Endothelial cell of umbilical vein (primary cell): ENCODE measurements around the gene TSSC4. TPM values are rescaled to one million over a fixed set of nuclear protein-coding genes. Genes with fewer than 3 reads are reported as not detected.

Experiments used
- BruUV-seq: library from RNA; stranded (reverse); fragments of 400-500 nt; replicated peaks from 2 replicates; lab custom pipeline; 2021; lab: Mats Ljungman, UMichigan
- CTCF ChIA-PET: fragments of 300-600, 350-600 bp; sonication (Branson Sonifier 250); formaldehyde crosslinking; loops from one replicate; lab custom pipeline; 2021; ENCODE audit warnings: antibody characterized with exemption, inconsistent platforms; lab: Charles Lee
- POLR2A ChIA-PET: fragments of 300-600, 350-600 bp; sonication (Branson Sonifier 250); formaldehyde crosslinking; loops from one replicate; lab custom pipeline; 2021; ENCODE audit warnings: antibody characterized with exemption, inconsistent platforms; lab: Charles Lee
- DNase-seq: peaks from one replicate; pipeline ENCODE4 v3.0.0-alpha.2; 2011; ENCODE audit warnings: low read depth, low spot score
- FAIRE-seq: peaks from 2 replicates; lab custom pipeline; 2011; peaks lifted over from hg19 to GRCh38; lab: Jason Lieb, UNC
- H2AFZ ChIP-seq: 2 replicates; pipeline ENCODE4 v1.6.0; 2012; ENCODE audit warnings: low read depth, low read length, control low read depth, inconsistent platforms
- H3K27ac ChIP-seq: 2 replicates; pipeline ENCODE4 v1.5.1; 2011; ENCODE audit warnings: low read depth, mild to moderate bottlenecking, control low read depth, low read length, moderate library complexity; ENCODE audit not compliant: insufficient read depth
- H3K27me3 ChIP-seq, 2 experiments: 2 replicates each; pipeline versions ENCODE4 v1.6.0 to v1.6.1; 2011; ENCODE audit warnings: low read length in 2 of 2, mixed read lengths in 1 of 2; ENCODE audit not compliant: control insufficient read depth in 2 of 2, insufficient read depth in 2 of 2
- H3K36me3 ChIP-seq, 2 experiments: 2 replicates in 1 of 2; 3 replicates in 1 of 2; pipeline ENCODE4 v1.5.1; 2011; ENCODE audit warnings: low read length in 2 of 2, mild to moderate bottlenecking in 1 of 2, moderate library complexity in 1 of 2; ENCODE audit not compliant: control insufficient read depth in 2 of 2, insufficient read depth in 2 of 2; ENCODE audit errors: extremely low read depth in 1 of 2
- H3K4me1 ChIP-seq: 3 replicates; pipeline ENCODE4 v1.5.1; 2011; ENCODE audit warnings: mild to moderate bottlenecking, low read length; ENCODE audit not compliant: control insufficient read depth, insufficient read depth; ENCODE audit errors: extremely low read depth
- H3K4me2 ChIP-seq: 2 replicates; pipeline ENCODE4 v1.6.1; 2011; ENCODE audit warnings: low read length, control low read depth, mixed read lengths; ENCODE audit not compliant: insufficient read depth
- H3K4me3 ChIP-seq, 3 experiments: fragments of 200-600 bp in 1 of 3; sonication (generic), shearing (Covaris generic) in 1 of 3; replicated peaks in 1 of 3; 2 replicates each; pipeline ENCODE4 v1.5.1; 2011 to 2016; ENCODE audit warnings: control low read depth in 3 of 3, low read length in 3 of 3, mild to moderate bottlenecking in 2 of 3, inconsistent platforms in 1 of 3, low read depth in 1 of 3, moderate library complexity in 1 of 3; ENCODE audit not compliant: insufficient read depth in 1 of 3
- H3K79me2 ChIP-seq: 2 replicates; pipeline ENCODE4 v1.6.0; 2012; ENCODE audit warnings: low read length, inconsistent platforms; ENCODE audit not compliant: control insufficient read depth, insufficient read depth
- H3K9ac ChIP-seq: replicated peaks from 2 replicates; pipeline ENCODE3; 2011; ENCODE audit warnings: low read length, control low read depth; ENCODE audit not compliant: insufficient read depth; ENCODE audit errors: extremely low read depth
- H3K9me1 ChIP-seq: replicated peaks from 3 replicates; pipeline ENCODE4 v1.6.0; 2011; ENCODE audit warnings: mild to moderate bottlenecking, low read length; ENCODE audit not compliant: control insufficient read depth, insufficient read depth; ENCODE audit errors: extremely low read depth
- H3K9me3 ChIP-seq: replicated peaks from 2 replicates; pipeline ENCODE4 v1.5.1; 2012; ENCODE audit warnings: low read length, inconsistent platforms; ENCODE audit not compliant: control insufficient read depth, insufficient read depth
- H4K20me1 ChIP-seq: replicated peaks from 2 replicates; pipeline ENCODE3; 2011; ENCODE audit warnings: mild to moderate bottlenecking, low read length; ENCODE audit not compliant: control insufficient read depth, insufficient read depth; ENCODE audit errors: extremely low read depth
- EZH2 ChIP-seq: IDR thresholded peaks from 2 replicates; pipeline ENCODE4 v1.6.1; 2012; ENCODE audit warnings: borderline replicate concordance, low read depth, mild to moderate bottlenecking, moderate library complexity, low read length, inconsistent platforms; ENCODE audit not compliant: severe bottlenecking
- FOS ChIP-seq: IDR thresholded peaks from 2 replicates; pipeline ENCODE4 v1.6.1; 2011; ENCODE audit warnings: mild to moderate bottlenecking, low read length, moderate library complexity, borderline replicate concordance; ENCODE audit not compliant: insufficient read depth
- GATA2 ChIP-seq: IDR thresholded peaks from 2 replicates; pipeline ENCODE4 v1.7.0; 2011; ENCODE audit warnings: low read depth, mild to moderate bottlenecking, moderate library complexity, mixed read lengths, low read length; ENCODE audit not compliant: insufficient read length, insufficient read depth
- JUN ChIP-seq: IDR thresholded peaks from 2 replicates; pipeline ENCODE4 v1.6.1; 2011; ENCODE audit warnings: borderline replicate concordance, low read depth; ENCODE audit not compliant: insufficient read length, insufficient read depth
- MAX ChIP-seq: IDR thresholded peaks from 2 replicates; pipeline ENCODE4 v1.6.1; 2011; ENCODE audit not compliant: insufficient read depth, insufficient read length
- MYC ChIP-seq: IDR thresholded peaks from one replicate; pipeline ENCODE4 v1.6.1; 2011; ENCODE audit warnings: mild to moderate bottlenecking, low read depth, low read length
- POLR2A ChIP-seq: IDR thresholded peaks from 2 replicates; pipeline ENCODE4 v1.6.1; 2012; ENCODE audit warnings: low read depth, mild to moderate bottlenecking, control low read depth, low read length
- POLR2AphosphoS5 ChIP-seq: IDR thresholded peaks from 2 replicates; pipeline ENCODE4 v1.6.1; 2012; ENCODE audit warnings: low read depth, mild to moderate bottlenecking, control low read depth, low read length, moderate library complexity; ENCODE audit not compliant: insufficient read depth
- dilution Hi-C: fragments of 300-500 bp; cut with MboI; formaldehyde crosslinking; loops from one replicate; pipeline ENCODE4 v1.15.0; 2019; ENCODE audit warnings: low sequenced_read_pairs; ENCODE audit not compliant: extremely low pct_ligation_motif_present
- intact Hi-C: fragments of 100-400 bp; cut with micrococcal nuclease; formaldehyde crosslinking; loops from one replicate; pipeline ENCODE4 v1.10.0; 2022
- polyA plus RNA-seq, 4 experiments: library from polyadenylated mRNA; depleted of rRNA in 3 of 4; stranded (reverse) in 3 of 4; unstranded in 1 of 4; fragments of >200 nt; gene quantifications; 2 replicates each; pipeline versions ENCODE4 v1.2.1 to v1.2.3, GENCODE V29; 2011 to 2012; ENCODE audit warnings: missing spikeins in 1 of 4
- total RNA-seq: library from RNA; stranded (reverse); gene quantifications from 2 replicates; pipeline ENCODE4 v1.2.3, GENCODE V29; 2021
- TF ChIP-seq, protein P1 (sequence below), 2 donors: IDR thresholded peaks; 1 replicate in 1 of 2; 2 replicates in 1 of 2; pipeline ENCODE4 v1.5.1; 2011; ENCODE audit warnings: low read length in 2 of 2, mild to moderate bottlenecking in 2 of 2, moderate library complexity in 2 of 2, control low read depth in 1 of 2, inconsistent platforms in 1 of 2, low read depth in 1 of 2; ENCODE audit not compliant: insufficient read depth in 1 of 2; ENCODE audit errors: extremely low read depth in 1 of 2

The TSSC4 gene
- total and polyA plus RNA-seq, 2 donors (not counting 3 experiments of a cell fraction or from before 2014, with no cell fraction given) = 42.7 to 59.6 TPM

DNA sequence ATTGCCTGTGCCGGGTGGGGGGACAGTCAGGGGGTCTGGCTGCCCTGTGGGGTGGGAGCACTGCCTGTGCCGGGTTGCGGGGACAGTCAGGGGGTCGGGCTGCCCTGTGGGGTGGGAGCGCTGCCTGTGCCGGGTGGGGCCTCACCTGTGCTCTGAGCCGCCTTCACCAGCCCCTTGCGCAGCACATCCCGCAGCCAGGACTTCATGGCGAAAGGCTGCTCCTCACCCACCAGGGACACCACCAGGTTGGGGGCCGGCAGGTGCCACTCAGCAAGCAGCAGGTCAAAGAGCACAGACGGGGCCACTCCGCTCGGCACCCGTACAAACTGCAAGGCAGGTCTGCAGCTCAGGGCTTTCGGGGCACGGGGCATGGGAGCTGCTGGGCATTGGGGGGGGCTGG is 21.4 kb downstream of the TSSC4 start:
- no peak for DNase-seq
- Histone ChIP-seq H3K4me1 (no peaks in the 10 kb centered on the region), H3K4me2 (no peak overlapping the region), H4K20me1 (no peaks in the 10 kb centered on the region), H3K9me3 (no peaks in the 10 kb centered on the region), H3K27me3 (no peaks in the 10 kb centered on the region), H3K27ac (no peak overlapping the region), H2AFZ (no peak overlapping the region), H3K9ac (no peak overlapping the region), H3K36me3 (no peaks in the 10 kb centered on the region), H3K9me1 (no peaks in the 10 kb centered on the region), H3K4me3 (no peak overlapping the region), H3K79me2 (no peaks in the 10 kb centered on the region)
- TF ChIP-seq MAX = no peak
- no peak for TF ChIP-seq FOS
- no peak for TF ChIP-seq POLR2AphosphoS5
- no peak for TF ChIP-seq EZH2
- TF ChIP-seq, protein P1, sequence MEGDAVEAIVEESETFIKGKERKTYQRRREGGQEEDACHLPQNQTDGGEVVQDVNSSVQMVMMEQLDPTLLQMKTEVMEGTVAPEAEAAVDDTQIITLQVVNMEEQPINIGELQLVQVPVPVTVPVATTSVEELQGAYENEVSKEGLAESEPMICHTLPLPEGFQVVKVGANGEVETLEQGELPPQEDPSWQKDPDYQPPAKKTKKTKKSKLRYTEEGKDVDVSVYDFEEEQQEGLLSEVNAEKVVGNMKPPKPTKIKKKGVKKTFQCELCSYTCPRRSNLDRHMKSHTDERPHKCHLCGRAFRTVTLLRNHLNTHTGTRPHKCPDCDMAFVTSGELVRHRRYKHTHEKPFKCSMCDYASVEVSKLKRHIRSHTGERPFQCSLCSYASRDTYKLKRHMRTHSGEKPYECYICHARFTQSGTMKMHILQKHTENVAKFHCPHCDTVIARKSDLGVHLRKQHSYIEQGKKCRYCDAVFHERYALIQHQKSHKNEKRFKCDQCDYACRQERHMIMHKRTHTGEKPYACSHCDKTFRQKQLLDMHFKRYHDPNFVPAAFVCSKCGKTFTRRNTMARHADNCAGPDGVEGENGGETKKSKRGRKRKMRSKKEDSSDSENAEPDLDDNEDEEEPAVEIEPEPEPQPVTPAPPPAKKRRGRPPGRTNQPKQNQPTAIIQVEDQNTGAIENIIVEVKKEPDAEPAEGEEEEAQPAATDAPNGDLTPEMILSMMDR (IDR thresholded peaks at IDR 0.05; ENCODE audit: extremely low read depth in 1 of 2, insufficient read depth in 1 of 2, low read depth in 1 of 2, low read length in 2 of 2) = no peak
- no peak for TF ChIP-seq POLR2A
- TF ChIP-seq MYC = no peak
- TF ChIP-seq GATA2 = no peak
- no peak for TF ChIP-seq JUN
- intact Hi-C loops (no loop called here), dilution Hi-C loops (no loop called here)
- BruUV-seq = no TSS peak
- FAIRE-seq = no peak
- POLR2A ChIA-PET = interaction anchor here (1.6 kb wide), 1 partner anchor 117 kb away, joined by 7 read pairs; no protein-coding TSS in a partner anchor
- CTCF ChIA-PET = interaction anchor here (1.2 to 10.1 kb wide), 6 partner anchors 109 to 235 kb away, joined by 6 to 829 read pairs (median 55); partner anchors contain the start of genes C11orf21 and TSPAN32
